HCT116 (cell line): ENCODE results near the gene KLF4. TPM values are rescaled to one million over a fixed set of nuclear protein-coding genes. Genes with fewer than 3 reads are reported as not detected.

Experiments
- ATAC-seq: fragments of 200-7000 bp; cut with Tn5 transposase; 2 replicates; pipeline ENCODE4 v1.9.1; 2020; ENCODE audit warnings: mild to moderate bottlenecking, moderate library complexity
- BruUV-seq: library from RNA; stranded (reverse); fragments of 400-500 nt; replicated peaks from 2 replicates; lab custom pipeline; 2021; lab: Mats Ljungman, UMichigan
- CTCF ChIA-PET: fragments of 300-600 bp; sonication (Branson Sonifier 250); formaldehyde crosslinking; loops from one replicate; lab custom pipeline; 2021; ENCODE audit warnings: antibody characterized with exemption; lab: Charles Lee
- POLR2A ChIA-PET: fragments of 300-600, 350-600 bp; sonication (Branson Sonifier 250); formaldehyde crosslinking; loops from one replicate; lab custom pipeline; 2021; ENCODE audit warnings: antibody characterized with exemption; lab: Charles Lee
- RAD21 ChIA-PET, 2 experiments: fragments of 300-600 bp; sonication (Branson Sonifier 250); formaldehyde crosslinking; loops; one replicate each; lab custom pipeline; 2023; ENCODE audit warnings: low total read pairs in 2 of 2; ENCODE audit not compliant: uncharacterized antibody in 2 of 2, unreplicated experiment in 2 of 2, low non-redundant PET in 1 of 2; lab: Charles Lee
- DNase-seq: peaks from one replicate; pipeline ENCODE4 v3.0.0-alpha.2; 2010; ENCODE audit warnings: low read depth, low spot score
- H2AFZ ChIP-seq: fragments of 200-600 bp; shearing (Covaris generic), sonication (generic); 2 replicates; pipeline ENCODE4 v1.6.1; 2017; ENCODE audit warnings: low read depth, mixed run types, mixed read lengths, antibody characterized with exemption, low read length; ENCODE audit not compliant: poor library complexity, severe bottlenecking
- H3K27ac ChIP-seq: 2 replicates; pipeline ENCODE4 v1.5.1; 2012; ENCODE audit warnings: low read depth, low read length
- H3K27me3 ChIP-seq: fragments of 200-600 bp; sonication (generic); 2 replicates; pipeline ENCODE4 v1.6.1; 2016; ENCODE audit warnings: mixed run types, low read length, mixed read lengths; ENCODE audit not compliant: insufficient read depth
- H3K36me3 ChIP-seq, 2 experiments: fragments of 200-500 bp in 1 of 2; fragments of 200-600 bp in 1 of 2; sonication (Bioruptor generic) in 1 of 2; sonication (generic) in 1 of 2; 2 replicates each; pipeline versions ENCODE4 v1.5.1 to v1.6.1; 2014 to 2016; ENCODE audit warnings: low read length in 2 of 2, inconsistent platforms in 1 of 2, mixed read lengths in 1 of 2, mixed run types in 1 of 2; ENCODE audit not compliant: insufficient read depth in 2 of 2, control insufficient read depth in 1 of 2
- H3K4me1 ChIP-seq, 2 experiments: fragments of 200-600 bp in 1 of 2; sonication (generic) in 1 of 2; 2 replicates each; pipeline versions ENCODE4 v1.5.1 to v1.6.1; 2012 to 2017; ENCODE audit warnings: low read length in 2 of 2, inconsistent platforms in 1 of 2, mild to moderate bottlenecking in 1 of 2, mixed read lengths in 1 of 2, mixed run types in 1 of 2, moderate library complexity in 1 of 2; ENCODE audit not compliant: insufficient read depth in 2 of 2, control insufficient read depth in 1 of 2
- H3K4me2 ChIP-seq: fragments of 200-600 bp; sonication (generic); 2 replicates; pipeline ENCODE4 v1.6.1; 2017; ENCODE audit warnings: mixed run types, low read length, mixed read lengths
- H3K4me3 ChIP-seq, 2 experiments: fragments of 200-600 bp in 1 of 2; sonication (generic) in 1 of 2; replicated peaks in 1 of 2; 2 replicates each; pipeline ENCODE4 v1.5.1; 2011 to 2016; ENCODE audit warnings: low read length in 2 of 2, control low read depth in 1 of 2, low read depth in 1 of 2, mild to moderate bottlenecking in 1 of 2, mixed read lengths in 1 of 2, mixed run types in 1 of 2
- H3K79me2 ChIP-seq: fragments of 200-600 bp; sonication (generic); 2 replicates; pipeline ENCODE4 v1.6.1; 2017; ENCODE audit warnings: mild to moderate bottlenecking, mixed run types, low read length, moderate library complexity, mixed read lengths; ENCODE audit not compliant: insufficient read depth
- H3K9ac ChIP-seq: fragments of 200-600 bp; sonication (generic); 2 replicates; pipeline ENCODE4 v1.6.1; 2016; ENCODE audit warnings: low read length, mixed read lengths
- H3K9me2 ChIP-seq: fragments of 200-600 bp; sonication (generic), shearing (Covaris generic); 2 replicates; pipeline ENCODE4 v1.6.1; 2017; ENCODE audit warnings: mixed run types, mild to moderate bottlenecking, moderate library complexity; ENCODE audit not compliant: insufficient read depth
- H3K9me3 ChIP-seq, 2 experiments: fragments of 200-500 bp in 1 of 2; fragments of 200-600 bp in 1 of 2; sonication (Bioruptor generic) in 1 of 2; sonication (generic) in 1 of 2; 2 replicates each; pipeline ENCODE4 v1.6.1; 2014 to 2017; ENCODE audit warnings: low read length in 2 of 2, mixed read lengths in 2 of 2, inconsistent platforms in 1 of 2, low read depth in 1 of 2, mild to moderate bottlenecking in 1 of 2, mixed run types in 1 of 2, moderate library complexity in 1 of 2; ENCODE audit not compliant: control insufficient read depth in 1 of 2, insufficient read depth in 1 of 2
- H4K20me1 ChIP-seq: fragments of 200-600 bp; sonication (generic), shearing (Covaris generic); 2 replicates; pipeline ENCODE4 v1.6.1; 2017; ENCODE audit warnings: mixed run types, mild to moderate bottlenecking, moderate library complexity; ENCODE audit not compliant: insufficient read depth
- CBX3 ChIP-seq: IDR thresholded peaks from 2 replicates; pipeline ENCODE4 v1.6.1; 2012; ENCODE audit warnings: low read depth
- EGR1 ChIP-seq: IDR thresholded peaks from 2 replicates; pipeline ENCODE4 v1.6.1; 2012; ENCODE audit warnings: low read depth
- ELF1 ChIP-seq: IDR thresholded peaks from 2 replicates; pipeline ENCODE4 v1.6.1; 2012; ENCODE audit warnings: low read depth, borderline replicate concordance
- EZH2 ChIP-seq: fragments of 200-600 bp; sonication (generic); IDR thresholded peaks from 2 replicates; pipeline ENCODE4 v1.6.1; 2017; ENCODE audit warnings: antibody characterized with exemption, mixed run types
- EZH2phosphoT487 ChIP-seq: fragments of 200-600 bp; IDR thresholded peaks from 2 replicates; pipeline ENCODE4 v1.6.1; 2018; ENCODE audit warnings: antibody characterized with exemption, borderline replicate concordance
- JUND ChIP-seq: IDR thresholded peaks from 2 replicates; pipeline ENCODE4 v1.6.1; 2012
- POLR2A ChIP-seq: IDR thresholded peaks from 2 replicates; pipeline ENCODE4 v1.7.0; 2011; ENCODE audit warnings: borderline replicate concordance; ENCODE audit not compliant: insufficient read depth, insufficient read length; ENCODE audit errors: extremely low read depth
- POLR2AphosphoS5 ChIP-seq: IDR thresholded peaks from 2 replicates; pipeline ENCODE4 v1.6.1; 2011; ENCODE audit warnings: mild to moderate bottlenecking, low read depth, low read length, moderate library complexity
- RAD21 ChIP-seq: IDR thresholded peaks from 2 replicates; pipeline ENCODE4 v1.6.1; 2012; ENCODE audit warnings: low read depth, mild to moderate bottlenecking
- SRF ChIP-seq: IDR thresholded peaks from 2 replicates; pipeline ENCODE4 v1.6.1; 2012; ENCODE audit warnings: low read depth
- TCF7L2 ChIP-seq: IDR thresholded peaks from 2 replicates; pipeline ENCODE4 v1.7.0; 2011; ENCODE audit warnings: borderline replicate concordance, inconsistent platforms; ENCODE audit not compliant: insufficient read depth, insufficient read length; ENCODE audit errors: extremely low read depth
- ZFX ChIP-seq: fragments of 450-650 bp; IDR thresholded peaks from 2 replicates; pipeline ENCODE4 v1.6.1; 2017
- ZNF274 ChIP-seq: fragments of 200-500 bp; sonication (Bioruptor generic); IDR thresholded peaks from 2 replicates; pipeline ENCODE4 v1.6.1; 2014; ENCODE audit warnings: mild to moderate bottlenecking, low read depth, low read length, inconsistent platforms
- intact Hi-C: fragments of 100-400 bp; cut with micrococcal nuclease; formaldehyde crosslinking; loops from 2 replicates; pipeline ENCODE4 v1.10.0; 2022
- total RNA-seq: library from RNA; stranded (reverse); gene quantifications from one replicate; pipeline ENCODE4 v1.2.1, GENCODE V29; 2021; ENCODE audit not compliant: unreplicated experiment
- TF ChIP-seq, protein P1 (sequence below), 3 experiments: fragments of 200-600 bp in 1 of 3; sonication (generic) in 1 of 3; IDR thresholded peaks in 2 of 3; conservative IDR thresholded peaks in 1 of 3; 2 replicates each; pipeline ENCODE4 v1.5.1; 2012 to 2017; ENCODE audit warnings: low read depth in 2 of 3, low read length in 2 of 3, antibody characterized with exemption in 1 of 3, borderline replicate concordance in 1 of 3, control low read depth in 1 of 3, mild to moderate bottlenecking in 1 of 3, mixed read lengths in 1 of 3, mixed run types in 1 of 3, moderate library complexity in 1 of 3; ENCODE audit not compliant: insufficient read depth in 1 of 3
- TF ChIP-seq, protein P2 (sequence below): IDR thresholded peaks from 2 replicates; pipeline ENCODE4 v1.6.1; 2012
- TF ChIP-seq, protein P3 (sequence below): IDR thresholded peaks from 2 replicates; pipeline ENCODE4 v1.6.1; 2011; ENCODE audit warnings: mild to moderate bottlenecking, low read length, moderate library complexity; ENCODE audit not compliant: insufficient replicate concordance; ENCODE audit errors: extremely low read depth
- TF ChIP-seq, protein P4 (sequence below): IDR thresholded peaks from 2 replicates; pipeline ENCODE4 v1.6.1; 2012

Gene KLF4
- total RNA-seq, 1 experiment from 2014 or later = 92.8 TPM

DNA sequence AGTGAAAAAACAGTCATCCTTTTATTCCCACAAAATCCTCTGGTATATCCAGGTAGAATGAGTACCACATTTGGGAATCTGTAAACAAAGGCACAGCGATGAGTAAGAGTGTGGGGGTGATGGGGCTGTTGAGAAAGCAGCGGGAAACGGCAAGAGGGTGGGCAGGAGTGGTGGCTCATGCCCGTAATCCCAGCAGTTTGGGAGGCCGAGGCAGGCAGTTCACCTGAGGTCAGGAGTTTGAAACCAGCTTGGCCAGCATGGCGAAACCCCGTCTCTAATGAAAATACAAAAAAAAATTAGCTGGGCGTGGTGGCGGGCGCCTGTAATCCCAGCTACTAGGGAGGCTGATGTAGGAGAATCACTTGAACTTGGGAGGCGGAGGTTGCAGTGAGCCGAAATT is 43.1 kb downstream of the KLF4 start:
- Histone ChIP-seq H3K4me2 (no peak overlapping the region), H3K27ac (no peak overlapping the region), H3K79me2 (no peaks in the 10 kb centered on the region), H2AFZ (no peak overlapping the region), H4K20me1 (no peaks in the 10 kb centered on the region), H3K9me3 (no peaks in the 10 kb centered on the region), H3K27me3 (no peaks in the 10 kb centered on the region), H3K4me1 (no peaks in the 10 kb centered on the region), H3K36me3 (no peaks in the 10 kb centered on the region), H3K9me2 (no peaks in the 10 kb centered on the region), H3K4me3 (no peak overlapping the region), H3K9ac (no peak overlapping the region)
- no TSS peak for BruUV-seq
- DNase-seq (no peak), ATAC-seq (no peak)
- POLR2A ChIA-PET = no interaction called here
- RAD21 ChIA-PET = interaction anchor here in 1 of 2 experiments (0.7 kb wide), 1 partner anchor 906 kb away, joined by 3 read pairs; no protein-coding TSS in a partner anchor
- TF ChIP-seq EGR1 (no peak), SRF (no peak), ELF1 (no peak), ZFX (no peak)
- intact Hi-C loops = no loop called here
- CTCF ChIA-PET = no interaction called here

DNA sequence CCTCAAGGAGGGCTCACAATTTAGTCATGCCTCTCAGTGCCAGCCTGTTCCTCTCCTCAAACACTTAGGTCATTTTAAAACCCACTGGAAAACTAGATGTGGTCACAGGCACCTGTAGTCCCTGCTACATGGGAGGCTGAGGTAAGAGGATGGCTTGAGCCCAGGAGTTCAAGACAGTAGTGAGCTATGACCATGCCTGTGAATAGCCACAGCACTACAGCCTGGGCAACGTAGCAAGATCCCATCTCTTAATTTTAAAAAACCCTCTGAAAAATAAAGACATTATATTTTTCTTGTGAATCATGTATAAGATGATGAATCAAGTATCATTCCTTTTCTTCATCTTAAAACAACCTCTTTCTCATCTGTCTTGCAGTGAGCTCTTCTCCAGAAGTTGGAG is 45.8 kb downstream of the KLF4 start:
- ATAC-seq = no peak
- RAD21 ChIA-PET = no interaction called here
- H3K9me2 ChIP-seq = no peaks in the 10 kb centered on the region
- no peak overlapping the region for H3K9ac ChIP-seq
- H3K4me2 ChIP-seq = no peak overlapping the region
- CTCF ChIA-PET = no interaction called here
- H3K4me1 ChIP-seq = no peaks in the 10 kb centered on the region
- H4K20me1 ChIP-seq = no peaks in the 10 kb centered on the region
- no peaks in the 10 kb centered on the region for H3K36me3 ChIP-seq
- H3K4me3 ChIP-seq = no peak overlapping the region
- H3K27ac ChIP-seq = no peak overlapping the region
- no peaks in the 10 kb centered on the region for H3K27me3 ChIP-seq
- BruUV-seq = no TSS peak
- H2AFZ ChIP-seq = no peak overlapping the region
- POLR2A ChIA-PET = no interaction called here
- H3K79me2 ChIP-seq = no peaks in the 10 kb centered on the region
- intact Hi-C loops = no loop called here
- no peaks in the 10 kb centered on the region for H3K9me3 ChIP-seq
- DNase-seq = no peak
- TF ChIP-seq TCF7L2 = no peak
- TF ChIP-seq, protein P1, sequence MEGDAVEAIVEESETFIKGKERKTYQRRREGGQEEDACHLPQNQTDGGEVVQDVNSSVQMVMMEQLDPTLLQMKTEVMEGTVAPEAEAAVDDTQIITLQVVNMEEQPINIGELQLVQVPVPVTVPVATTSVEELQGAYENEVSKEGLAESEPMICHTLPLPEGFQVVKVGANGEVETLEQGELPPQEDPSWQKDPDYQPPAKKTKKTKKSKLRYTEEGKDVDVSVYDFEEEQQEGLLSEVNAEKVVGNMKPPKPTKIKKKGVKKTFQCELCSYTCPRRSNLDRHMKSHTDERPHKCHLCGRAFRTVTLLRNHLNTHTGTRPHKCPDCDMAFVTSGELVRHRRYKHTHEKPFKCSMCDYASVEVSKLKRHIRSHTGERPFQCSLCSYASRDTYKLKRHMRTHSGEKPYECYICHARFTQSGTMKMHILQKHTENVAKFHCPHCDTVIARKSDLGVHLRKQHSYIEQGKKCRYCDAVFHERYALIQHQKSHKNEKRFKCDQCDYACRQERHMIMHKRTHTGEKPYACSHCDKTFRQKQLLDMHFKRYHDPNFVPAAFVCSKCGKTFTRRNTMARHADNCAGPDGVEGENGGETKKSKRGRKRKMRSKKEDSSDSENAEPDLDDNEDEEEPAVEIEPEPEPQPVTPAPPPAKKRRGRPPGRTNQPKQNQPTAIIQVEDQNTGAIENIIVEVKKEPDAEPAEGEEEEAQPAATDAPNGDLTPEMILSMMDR (IDR thresholded peaks at IDR 0.05 in 2 of 3, conservative IDR thresholded peaks at IDR 0.05 in 1 of 3; ENCODE audit: borderline replicate concordance in 1 of 3, insufficient read depth in 1 of 3, low read depth in 2 of 3, low read length in 2 of 3) = no peak
- no peak for TF ChIP-seq ZNF274
- TF ChIP-seq, protein P2, sequence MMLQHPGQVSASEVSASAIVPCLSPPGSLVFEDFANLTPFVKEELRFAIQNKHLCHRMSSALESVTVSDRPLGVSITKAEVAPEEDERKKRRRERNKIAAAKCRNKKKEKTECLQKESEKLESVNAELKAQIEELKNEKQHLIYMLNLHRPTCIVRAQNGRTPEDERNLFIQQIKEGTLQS = no peak
- TF ChIP-seq EZH2 = no peak
- no peak for TF ChIP-seq EGR1
- no peak for TF ChIP-seq ELF1
- TF ChIP-seq JUND = no peak
- no peak for TF ChIP-seq EZH2phosphoT487
- TF ChIP-seq CBX3 = no peak
- TF ChIP-seq, protein P3, sequence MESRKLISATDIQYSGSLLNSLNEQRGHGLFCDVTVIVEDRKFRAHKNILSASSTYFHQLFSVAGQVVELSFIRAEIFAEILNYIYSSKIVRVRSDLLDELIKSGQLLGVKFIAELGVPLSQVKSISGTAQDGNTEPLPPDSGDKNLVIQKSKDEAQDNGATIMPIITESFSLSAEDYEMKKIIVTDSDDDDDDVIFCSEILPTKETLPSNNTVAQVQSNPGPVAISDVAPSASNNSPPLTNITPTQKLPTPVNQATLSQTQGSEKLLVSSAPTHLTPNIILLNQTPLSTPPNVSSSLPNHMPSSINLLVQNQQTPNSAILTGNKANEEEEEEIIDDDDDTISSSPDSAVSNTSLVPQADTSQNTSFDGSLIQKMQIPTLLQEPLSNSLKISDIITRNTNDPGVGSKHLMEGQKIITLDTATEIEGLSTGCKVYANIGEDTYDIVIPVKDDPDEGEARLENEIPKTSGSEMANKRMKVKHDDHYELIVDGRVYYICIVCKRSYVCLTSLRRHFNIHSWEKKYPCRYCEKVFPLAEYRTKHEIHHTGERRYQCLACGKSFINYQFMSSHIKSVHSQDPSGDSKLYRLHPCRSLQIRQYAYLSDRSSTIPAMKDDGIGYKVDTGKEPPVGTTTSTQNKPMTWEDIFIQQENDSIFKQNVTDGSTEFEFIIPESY = no peak
- TF ChIP-seq POLR2AphosphoS5 = no peak
- no peak for TF ChIP-seq POLR2A
- no peak for TF ChIP-seq ZFX
- TF ChIP-seq, protein P4, sequence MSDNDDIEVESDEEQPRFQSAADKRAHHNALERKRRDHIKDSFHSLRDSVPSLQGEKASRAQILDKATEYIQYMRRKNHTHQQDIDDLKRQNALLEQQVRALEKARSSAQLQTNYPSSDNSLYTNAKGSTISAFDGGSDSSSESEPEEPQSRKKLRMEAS = no peak
- TF ChIP-seq RAD21 = no peak
